ENCODE measurements around the gene WASHC3.

Gene WASHC3

DNA sequence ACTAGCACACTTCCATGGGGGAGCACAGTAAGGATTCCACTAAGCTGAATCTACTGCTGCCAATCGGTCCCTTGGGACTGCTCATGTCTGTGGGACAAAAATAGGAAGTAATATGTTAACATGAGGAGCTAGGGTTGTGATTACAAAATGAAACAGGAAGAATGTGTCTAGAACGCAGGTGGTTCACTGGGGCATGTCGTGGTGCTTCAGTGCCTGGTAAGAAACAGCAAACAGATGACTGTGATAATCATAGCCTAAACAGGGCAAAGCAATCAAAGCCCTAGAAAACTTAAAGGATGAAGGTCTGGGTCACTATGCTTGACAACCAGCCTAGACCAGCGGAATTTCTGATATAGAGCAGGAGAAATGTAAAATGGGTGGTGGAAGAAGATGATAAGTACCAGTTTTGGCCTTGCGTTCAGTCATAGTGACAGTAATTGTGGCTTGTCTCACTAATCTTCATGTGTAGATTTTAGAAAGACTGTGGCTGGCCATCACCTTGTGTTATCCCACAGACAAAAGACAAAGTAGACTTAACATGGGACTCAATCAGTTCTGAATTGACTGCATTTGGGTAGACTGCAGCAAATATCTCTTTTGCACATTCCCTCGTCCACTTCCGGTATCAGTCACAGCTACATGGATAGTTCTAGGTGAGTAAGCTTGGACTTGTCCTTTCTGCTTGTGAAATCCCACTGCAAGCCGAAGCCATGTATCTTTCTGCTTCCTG, 51.4 kb downstream of the WASHC3 start:
- no peak overlapping the region for H3K9ac ChIP-seq (ENCODE audit: low read depth, low read length)

GRCh38 chr12:102009796-102010195, 52.0 kb downstream of the WASHC3 start:
- no peaks in the 10 kb centered on the region for H3K4me1 ChIP-seq (ENCODE audit: insufficient read depth, low read length)
- no peak overlapping the region for H3K27ac ChIP-seq (ENCODE audit: low read length)
- no peaks in the 10 kb centered on the region for H3K36me3 ChIP-seq (ENCODE audit: insufficient read depth, low read depth, low read length)
- H3K9ac ChIP-seq (ENCODE audit: low read depth, low read length) = no peak overlapping the region
- H3K4me3 ChIP-seq (ENCODE audit: low read length) = no peak overlapping the region
- H3K27me3 ChIP-seq (ENCODE audit: insufficient read depth, low read length) = no peaks in the 10 kb centered on the region
- H3K9me3 ChIP-seq (ENCODE audit: insufficient read depth, low read depth, low read length) = no peaks in the 10 kb centered on the region

More for the DNA sequence above, 51.4 kb downstream of the WASHC3 start:
- Histone ChIP-seq H3K36me3 (ENCODE audit: insufficient read depth, low read depth, low read length) (no peaks in the 10 kb centered on the region), H3K4me1 (ENCODE audit: insufficient read depth, low read length) (no peaks in the 10 kb centered on the region), H3K27ac (ENCODE audit: low read length) (no peak overlapping the region), H3K27me3 (ENCODE audit: insufficient read depth, low read length) (no peaks in the 10 kb centered on the region), H3K9me3 (ENCODE audit: insufficient read depth, low read depth, low read length) (no peaks in the 10 kb centered on the region), H3K4me3 (ENCODE audit: low read length) (no peak overlapping the region)

- no peaks in the 10 kb centered on the region for H3K9me3 ChIP-seq (ENCODE audit: insufficient read depth, low read depth, low read length)
- H3K4me1 ChIP-seq (ENCODE audit: insufficient read depth, low read length) = no peaks in the 10 kb centered on the region
- no peaks in the 10 kb centered on the region for H3K27me3 ChIP-seq (ENCODE audit: insufficient read depth, low read length)
- no peak overlapping the region for H3K9ac ChIP-seq (ENCODE audit: low read depth, low read length)
- H3K27ac ChIP-seq (ENCODE audit: low read length) = no peak overlapping the region
- no peaks in the 10 kb centered on the region for H3K36me3 ChIP-seq (ENCODE audit: insufficient read depth, low read depth, low read length)
- H3K4me3 ChIP-seq (ENCODE audit: low read length) = no peak overlapping the region
These were observed 53.1 kb downstream of the WASHC3 start for GRCh38 chr12:102008615-102009126.

DNA sequence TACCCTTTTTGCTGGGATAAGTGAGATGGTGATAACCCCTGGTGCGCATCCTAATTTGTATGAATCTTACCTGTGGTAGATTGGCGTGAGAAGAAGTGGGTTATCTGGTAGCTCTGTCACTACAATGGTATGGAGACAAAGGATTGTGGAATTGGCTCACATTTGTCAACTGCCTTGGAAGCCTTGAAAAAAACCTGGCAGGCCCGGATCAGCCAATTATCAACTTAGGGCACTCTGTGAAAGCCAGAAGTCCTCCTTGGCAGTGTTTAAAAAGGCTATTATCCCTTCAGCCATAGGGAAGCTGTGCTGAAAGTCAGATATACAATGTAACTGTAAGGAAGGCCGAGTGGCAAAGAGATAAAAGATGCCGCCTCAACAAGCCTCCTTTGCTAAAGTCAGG, 56.5 kb downstream of the WASHC3 start:
- no peak overlapping the region for H3K27ac ChIP-seq (ENCODE audit: low read length)
- H3K36me3 ChIP-seq (ENCODE audit: insufficient read depth, low read depth, low read length) = no peaks in the 10 kb centered on the region
- H3K27me3 ChIP-seq (ENCODE audit: insufficient read depth, low read length) = no peaks in the 10 kb centered on the region
- H3K4me1 ChIP-seq (ENCODE audit: insufficient read depth, low read length) = no peaks in the 10 kb centered on the region
- no peak overlapping the region for H3K9ac ChIP-seq (ENCODE audit: low read depth, low read length)
- no peaks in the 10 kb centered on the region for H3K9me3 ChIP-seq (ENCODE audit: insufficient read depth, low read depth, low read length)
- H3K4me3 ChIP-seq (ENCODE audit: low read length) = no peak overlapping the region

- Histone ChIP-seq H3K9ac (ENCODE audit: low read depth, low read length) (no peak overlapping the region), H3K9me3 (ENCODE audit: insufficient read depth, low read depth, low read length) (no peaks in the 10 kb centered on the region), H3K36me3 (ENCODE audit: insufficient read depth, low read depth, low read length) (no peaks in the 10 kb centered on the region), H3K4me1 (ENCODE audit: insufficient read depth, low read length) (no peaks in the 10 kb centered on the region), H3K4me3 (ENCODE audit: low read length) (no peak overlapping the region), H3K27ac (ENCODE audit: low read length) (no peak overlapping the region), H3K27me3 (ENCODE audit: insufficient read depth, low read length) (no peaks in the 10 kb centered on the region)
These were observed 64.7 kb downstream of the WASHC3 start for GRCh38 chr12:101997102-101997501.

DNA sequence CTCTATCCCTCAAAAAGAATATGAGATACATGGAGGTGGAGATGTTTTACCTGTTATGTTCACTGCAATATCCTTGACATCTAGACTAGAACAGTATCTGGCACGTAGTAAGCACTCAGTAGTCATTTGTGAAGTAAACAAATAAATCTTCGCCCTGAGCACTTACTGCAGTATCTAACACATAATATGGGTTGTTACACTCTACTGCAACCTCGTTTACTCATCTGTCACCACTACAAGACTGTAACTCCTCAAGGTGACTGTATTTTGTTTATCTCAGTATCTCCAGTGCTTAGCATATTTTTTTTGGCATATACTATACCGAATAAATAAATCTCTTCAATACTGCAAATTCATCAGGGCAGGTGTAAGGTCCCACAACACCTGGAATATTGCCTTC, 66.1 kb downstream of the WASHC3 start:
- H3K27ac ChIP-seq (ENCODE audit: low read length) = no peak overlapping the region
- no peaks in the 10 kb centered on the region for H3K4me1 ChIP-seq (ENCODE audit: insufficient read depth, low read length)
- no peaks in the 10 kb centered on the region for H3K9me3 ChIP-seq (ENCODE audit: insufficient read depth, low read depth, low read length)
- H3K27me3 ChIP-seq (ENCODE audit: insufficient read depth, low read length) = no peaks in the 10 kb centered on the region
- H3K9ac ChIP-seq (ENCODE audit: low read depth, low read length) = no peak overlapping the region
- no peak overlapping the region for H3K4me3 ChIP-seq (ENCODE audit: low read length)
- no peaks in the 10 kb centered on the region for H3K36me3 ChIP-seq (ENCODE audit: insufficient read depth, low read depth, low read length)

DNA sequence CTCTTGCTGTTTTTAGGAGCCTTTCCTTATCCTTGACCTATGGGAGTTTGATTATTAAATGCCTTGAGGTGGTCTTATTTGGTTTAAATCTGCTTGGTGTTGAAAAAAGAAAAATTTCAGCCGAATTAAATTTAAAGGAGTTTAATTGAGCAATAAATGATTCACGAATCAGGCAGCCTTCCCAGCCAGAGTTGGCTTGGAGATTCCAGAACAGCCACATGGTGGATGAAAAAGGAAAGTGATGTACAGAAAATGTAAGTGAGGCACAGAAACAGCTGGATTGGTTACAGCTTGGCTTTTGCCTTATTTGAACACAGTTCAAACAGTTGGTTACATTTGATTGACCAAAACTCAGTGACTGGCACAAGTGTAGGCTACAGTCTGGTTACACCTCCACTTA, 69.7 kb downstream of the WASHC3 start:
- Histone ChIP-seq H3K9ac (ENCODE audit: low read depth, low read length) (no peak overlapping the region), H3K27me3 (ENCODE audit: insufficient read depth, low read length) (no peaks in the 10 kb centered on the region), H3K27ac (ENCODE audit: low read length) (no peak overlapping the region), H3K4me1 (ENCODE audit: insufficient read depth, low read length) (no peaks in the 10 kb centered on the region), H3K9me3 (ENCODE audit: insufficient read depth, low read depth, low read length) (no peaks in the 10 kb centered on the region), H3K4me3 (ENCODE audit: low read length) (no peak overlapping the region), H3K36me3 (ENCODE audit: insufficient read depth, low read depth, low read length) (no peaks in the 10 kb centered on the region)

GRCh38 chr12:101982307-101982706, 79.5 kb downstream of the WASHC3 start:
- H3K4me3 ChIP-seq (ENCODE audit: low read length) = no peak overlapping the region
- H3K27ac ChIP-seq (ENCODE audit: low read length) = no peak overlapping the region
- H3K4me1 ChIP-seq (ENCODE audit: insufficient read depth, low read length) = no peaks in the 10 kb centered on the region
- H3K27me3 ChIP-seq (ENCODE audit: insufficient read depth, low read length) = no peaks in the 10 kb centered on the region
- no peak overlapping the region for H3K9ac ChIP-seq (ENCODE audit: low read depth, low read length)
- H3K36me3 ChIP-seq (ENCODE audit: insufficient read depth, low read depth, low read length) = no peaks in the 10 kb centered on the region
- H3K9me3 ChIP-seq (ENCODE audit: insufficient read depth, low read depth, low read length) = no peaks in the 10 kb centered on the region

DNA sequence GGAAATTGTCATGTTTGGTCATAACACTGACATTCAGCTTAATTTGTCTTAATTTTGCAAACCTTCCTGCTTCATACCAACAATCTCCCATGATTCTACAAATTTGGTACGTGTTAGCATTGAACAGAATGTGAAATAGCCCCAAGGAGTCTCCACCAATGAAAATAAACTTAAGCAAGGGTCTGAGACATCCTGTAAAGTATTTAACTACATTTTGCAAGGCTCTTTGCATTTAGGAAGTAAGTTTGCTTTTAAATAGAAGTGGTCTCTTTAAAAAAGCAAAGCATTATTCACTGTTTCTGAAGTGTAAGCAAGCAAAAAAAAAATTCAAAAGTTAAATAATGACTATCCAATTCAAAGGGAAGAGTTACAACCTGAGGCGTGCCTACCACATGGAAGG, 79.9 kb downstream of the WASHC3 start:
- Histone ChIP-seq H3K9me3 (ENCODE audit: insufficient read depth, low read depth, low read length) (no peaks in the 10 kb centered on the region), H3K9ac (ENCODE audit: low read depth, low read length) (no peak overlapping the region), H3K27me3 (ENCODE audit: insufficient read depth, low read length) (no peaks in the 10 kb centered on the region), H3K27ac (ENCODE audit: low read length) (no peak overlapping the region), H3K4me3 (ENCODE audit: low read length) (no peak overlapping the region), H3K36me3 (ENCODE audit: insufficient read depth, low read depth, low read length) (no peaks in the 10 kb centered on the region), H3K4me1 (ENCODE audit: insufficient read depth, low read length) (no peaks in the 10 kb centered on the region)

DNA sequence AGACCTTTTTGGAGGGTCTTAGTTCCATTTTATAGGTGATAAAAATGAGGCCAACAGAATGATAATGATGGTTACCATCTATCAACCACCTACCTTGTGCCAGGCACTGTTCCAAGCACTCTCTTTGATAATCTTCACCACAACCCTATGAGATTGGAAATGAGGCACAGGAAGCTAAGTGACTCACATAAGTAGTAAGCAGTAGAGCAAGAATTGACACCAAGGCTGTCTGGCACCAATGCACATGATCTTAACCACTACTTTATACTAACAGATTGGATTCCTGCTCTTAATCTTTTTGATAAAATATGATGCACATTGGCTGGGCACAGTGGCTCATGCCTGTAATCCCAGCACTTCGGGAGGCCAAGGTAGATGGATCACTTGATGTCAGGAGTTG, 93.0 kb downstream of the WASHC3 start:
- H3K27ac ChIP-seq (ENCODE audit: low read length) = no peak overlapping the region
- no peak overlapping the region for H3K4me3 ChIP-seq (ENCODE audit: low read length)
- no peaks in the 10 kb centered on the region for H3K4me1 ChIP-seq (ENCODE audit: insufficient read depth, low read length)
- H3K27me3 ChIP-seq (ENCODE audit: insufficient read depth, low read length) = no peaks in the 10 kb centered on the region
- no peak overlapping the region for H3K9ac ChIP-seq (ENCODE audit: low read depth, low read length)
- no peaks in the 10 kb centered on the region for H3K9me3 ChIP-seq (ENCODE audit: insufficient read depth, low read depth, low read length)
- H3K36me3 ChIP-seq (ENCODE audit: insufficient read depth, low read depth, low read length) = no peaks in the 10 kb centered on the region

GRCh38 chr12:101967506-101967905, 94.3 kb downstream of the WASHC3 start:
- no peaks in the 10 kb centered on the region for H3K27me3 ChIP-seq (ENCODE audit: insufficient read depth, low read length)
- H3K9me3 ChIP-seq (ENCODE audit: insufficient read depth, low read depth, low read length) = no peaks in the 10 kb centered on the region
- no peak overlapping the region for H3K9ac ChIP-seq (ENCODE audit: low read depth, low read length)
- H3K4me3 ChIP-seq (ENCODE audit: low read length) = no peak overlapping the region
- H3K4me1 ChIP-seq (ENCODE audit: insufficient read depth, low read length) = no peaks in the 10 kb centered on the region
- no peak overlapping the region for H3K27ac ChIP-seq (ENCODE audit: low read length)
- H3K36me3 ChIP-seq (ENCODE audit: insufficient read depth, low read depth, low read length) = no peaks in the 10 kb centered on the region

DNA sequence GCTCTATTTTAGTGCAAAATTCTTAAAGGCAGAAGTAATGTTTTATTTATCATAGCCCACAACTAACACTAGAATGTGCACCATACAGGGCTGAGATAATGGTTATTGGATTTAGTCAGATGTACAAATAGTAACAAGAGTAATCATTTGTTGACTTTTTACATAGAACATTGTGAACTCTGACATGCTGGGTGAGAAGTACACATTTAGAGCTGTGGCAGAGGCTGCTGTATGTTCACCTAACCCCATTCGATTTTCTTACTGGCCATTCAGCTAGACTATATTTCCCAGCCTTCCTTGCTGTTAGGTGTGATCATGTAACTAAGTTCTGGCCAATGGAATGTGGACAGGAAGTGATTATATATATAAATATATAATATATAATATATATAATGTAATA, 95.3 kb downstream of the WASHC3 start:
- Histone ChIP-seq H3K9ac (ENCODE audit: low read depth, low read length) (no peak overlapping the region), H3K9me3 (ENCODE audit: insufficient read depth, low read depth, low read length) (no peaks in the 10 kb centered on the region), H3K27ac (ENCODE audit: low read length) (no peak overlapping the region), H3K4me3 (ENCODE audit: low read length) (no peak overlapping the region), H3K36me3 (ENCODE audit: insufficient read depth, low read depth, low read length) (no peaks in the 10 kb centered on the region), H3K4me1 (ENCODE audit: insufficient read depth, low read length) (no peaks in the 10 kb centered on the region), H3K27me3 (ENCODE audit: insufficient read depth, low read length) (no peaks in the 10 kb centered on the region)
